Hindlimb muscle (tissue), 1 donor: Measurements from ENCODE around the gene DGAT2L6. TPM values are rescaled to one million over a fixed set of nuclear protein-coding genes. Genes with fewer than 3 reads are reported as not detected.

Source experiments
- DNase-seq: peaks from one replicate; pipeline ENCODE4 v3.0.0-alpha.2; 2013
- polyA plus RNA-seq: library from polyadenylated mRNA; unstranded; fragments of 120-200 nt; gene quantifications from one replicate; pipeline ENCODE4 v1.2.1, GENCODE V29; 2013; ENCODE audit not compliant: insufficient read length

The DGAT2L6 gene, protein sequence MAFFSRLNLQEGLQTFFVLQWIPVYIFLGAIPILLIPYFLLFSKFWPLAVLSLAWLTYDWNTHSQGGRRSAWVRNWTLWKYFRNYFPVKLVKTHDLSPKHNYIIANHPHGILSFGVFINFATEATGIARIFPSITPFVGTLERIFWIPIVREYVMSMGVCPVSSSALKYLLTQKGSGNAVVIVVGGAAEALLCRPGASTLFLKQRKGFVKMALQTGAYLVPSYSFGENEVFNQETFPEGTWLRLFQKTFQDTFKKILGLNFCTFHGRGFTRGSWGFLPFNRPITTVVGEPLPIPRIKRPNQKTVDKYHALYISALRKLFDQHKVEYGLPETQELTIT
- polyA plus RNA-seq = not detected

DNA sequence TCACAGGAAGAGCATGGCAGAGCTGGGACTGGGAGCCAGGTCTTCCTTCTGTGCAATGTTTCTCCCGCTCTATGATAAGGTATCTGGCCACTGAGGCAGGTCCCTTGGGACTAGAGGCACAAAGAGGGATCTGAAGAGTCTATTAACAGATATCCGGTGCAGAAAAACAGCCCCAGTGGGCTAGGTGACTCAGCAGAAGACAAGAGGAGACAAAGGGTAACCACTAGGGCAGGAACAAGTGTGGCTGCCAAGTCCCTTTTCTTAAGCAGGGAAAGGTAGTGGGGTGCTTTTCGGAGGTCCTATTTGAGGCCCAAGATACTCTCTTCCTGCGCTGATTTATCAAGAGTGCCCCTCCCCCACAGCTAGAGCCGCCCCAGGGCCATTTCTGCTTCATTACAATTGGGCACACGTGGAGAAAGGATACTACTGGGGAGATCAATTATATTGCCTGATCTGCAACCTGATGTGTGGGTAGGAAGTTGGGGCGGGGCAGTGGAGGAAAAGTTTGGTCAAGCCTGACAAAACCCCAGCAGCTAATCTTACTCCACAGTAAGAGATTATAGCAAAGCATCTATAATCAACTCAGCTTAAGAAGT lies at the start of gene DGAT2L6:
Gene DGAT2L6 (plus strand): TSS at position 546 of the 596 bp plus-strand sequence. CDS start 100 bp downstream, outside the sequence.
- DNase-seq = no peak

DNA sequence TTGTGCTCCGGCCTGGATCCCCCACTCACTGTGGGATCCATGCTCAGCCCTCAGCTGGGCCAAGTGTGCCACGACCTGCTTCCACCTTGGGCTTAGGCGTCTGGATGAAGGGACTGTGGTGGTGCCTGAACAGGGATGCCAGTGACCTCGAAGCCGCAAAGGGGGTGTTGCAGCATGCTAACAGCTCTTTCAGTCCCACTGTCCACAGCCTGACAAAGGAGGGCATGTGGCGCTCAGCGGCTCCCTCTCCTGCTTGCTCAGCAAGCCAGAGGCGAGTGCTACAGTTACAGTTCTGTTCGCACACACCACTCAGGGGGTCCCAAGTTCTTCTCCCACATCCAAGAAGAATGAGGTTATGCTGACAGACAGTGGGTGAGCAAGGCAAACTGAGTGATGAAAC lies 49.2 kb upstream of the DGAT2L6 start:
- DNase-seq = no peak

DNA sequence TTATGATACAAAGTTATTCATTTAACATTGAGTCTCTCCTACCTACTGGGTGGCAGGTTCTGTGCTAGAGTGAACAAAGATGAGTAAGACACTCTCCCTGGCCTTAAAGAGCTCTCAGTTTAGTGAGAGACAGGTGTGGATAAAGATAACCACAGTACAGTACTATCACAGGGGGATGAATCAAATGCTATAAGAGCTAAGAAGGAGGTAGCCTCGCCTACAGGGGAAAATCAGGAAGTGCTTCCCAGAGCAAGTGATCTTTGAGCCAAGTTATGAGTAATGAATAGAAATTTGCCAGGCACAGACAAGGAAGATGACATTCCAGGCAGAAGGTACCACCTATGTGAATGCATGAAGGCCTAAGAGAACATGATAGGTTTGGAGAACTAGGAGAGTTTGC lies 47.5 kb upstream of the DGAT2L6 start:
- no peak for DNase-seq

DNA sequence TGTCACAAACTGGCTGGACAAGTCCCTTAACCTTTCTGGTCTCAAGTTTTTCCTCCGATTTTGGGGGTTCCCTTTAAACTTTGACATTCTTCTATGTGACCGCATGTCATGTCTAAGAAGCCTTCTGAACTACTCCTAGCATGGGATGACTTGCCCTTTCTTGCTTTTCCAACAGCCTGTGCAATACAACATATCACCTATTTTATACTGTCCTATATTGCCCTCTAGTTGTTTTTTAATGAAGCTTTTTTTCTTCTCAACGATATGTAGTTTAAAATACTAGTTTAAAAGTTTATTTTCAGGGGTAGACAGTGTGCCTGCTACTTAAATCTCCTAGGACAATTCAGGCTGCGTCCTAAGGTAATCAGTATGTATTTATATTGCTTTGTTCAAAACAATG lies 45.1 kb upstream of the DGAT2L6 start:
- DNase-seq = no peak

DNA sequence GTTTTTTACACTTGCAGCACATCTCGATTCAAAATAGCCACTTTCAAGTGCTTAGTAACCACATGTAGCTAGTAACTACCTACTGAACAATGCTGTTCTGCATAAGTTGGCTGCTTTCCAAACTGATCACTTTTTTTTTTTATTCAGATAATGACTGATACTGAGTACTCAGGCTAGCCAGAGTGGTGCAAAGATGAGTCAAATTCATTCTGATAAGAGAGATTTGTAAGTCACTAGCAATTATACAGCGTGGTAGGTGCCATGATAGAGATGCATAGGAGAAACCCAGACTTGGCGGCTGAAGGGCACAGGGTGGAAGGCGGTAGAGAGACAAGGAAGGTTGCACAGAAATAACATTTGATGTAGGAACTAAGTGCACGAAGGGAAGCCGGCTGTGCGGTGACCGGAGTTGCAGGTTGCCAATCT lies 44.4 kb upstream of the DGAT2L6 start:
- no peak for DNase-seq

DNA sequence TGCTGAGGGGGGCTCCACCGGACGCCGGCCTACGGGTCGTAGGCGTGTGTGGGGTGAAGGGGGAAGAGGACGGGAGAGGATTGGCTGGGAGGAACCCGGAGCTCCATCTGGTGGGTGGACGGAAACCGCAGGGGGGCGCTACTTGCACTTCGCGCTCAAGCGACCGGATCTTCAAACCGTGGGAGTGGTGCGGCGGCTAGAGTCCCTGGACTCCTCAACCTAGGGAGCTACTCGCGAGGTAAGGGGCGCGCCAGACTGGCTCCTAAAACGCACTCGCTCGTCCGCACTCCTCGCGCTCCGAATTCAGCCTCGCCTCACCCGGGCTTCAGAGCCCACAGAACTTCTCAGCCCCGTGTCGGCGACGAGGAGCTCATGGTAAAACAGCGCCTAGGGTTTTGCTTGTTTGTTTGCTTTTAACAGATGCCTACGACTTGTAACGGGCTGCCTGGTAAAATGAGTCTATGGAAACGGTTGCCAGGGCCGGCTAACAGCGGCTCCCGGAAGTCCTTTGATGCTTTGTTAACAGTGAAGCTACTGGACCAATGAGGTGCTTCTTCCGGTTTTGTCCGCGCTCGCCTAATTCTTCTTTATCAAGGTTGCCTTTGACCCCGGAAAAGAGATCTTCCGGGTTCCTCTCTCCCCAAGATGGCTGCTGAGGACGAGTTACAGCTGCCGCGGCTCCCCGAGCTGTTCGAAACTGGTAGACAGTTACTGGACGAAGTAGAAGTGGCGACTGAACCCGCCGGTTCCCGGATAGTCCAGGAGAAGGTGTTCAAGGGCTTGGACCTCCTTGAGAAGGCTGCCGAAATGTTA lies 43.8 kb upstream of the DGAT2L6 start, which contains the start of gene IGBP1:
Gene IGBP1 (plus strand): TSS at position 145 of the 813 bp plus-strand sequence. CDS start 501 bp downstream, at position 646.
- peak; percentile 74 for DNase-seq

DNA sequence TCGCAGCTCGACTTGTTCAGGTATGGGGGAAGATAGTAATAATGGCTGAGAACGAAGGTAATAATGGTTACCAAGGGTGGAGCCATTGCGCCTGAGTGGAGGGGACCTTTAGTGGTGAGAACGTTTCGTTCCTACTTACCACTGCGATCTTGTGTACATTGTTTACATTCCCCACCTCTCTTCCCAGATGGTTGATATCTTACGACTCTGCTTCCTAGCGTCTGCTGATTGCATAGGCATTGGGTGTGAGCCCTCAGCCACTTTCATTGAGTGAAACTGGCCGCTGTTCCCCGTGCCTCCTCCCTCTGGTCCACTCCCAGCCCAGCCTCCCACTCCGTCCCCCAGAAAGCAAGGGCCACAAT lies 43.2 kb upstream of the DGAT2L6 start:
- DNase-seq = no peak

DNA sequence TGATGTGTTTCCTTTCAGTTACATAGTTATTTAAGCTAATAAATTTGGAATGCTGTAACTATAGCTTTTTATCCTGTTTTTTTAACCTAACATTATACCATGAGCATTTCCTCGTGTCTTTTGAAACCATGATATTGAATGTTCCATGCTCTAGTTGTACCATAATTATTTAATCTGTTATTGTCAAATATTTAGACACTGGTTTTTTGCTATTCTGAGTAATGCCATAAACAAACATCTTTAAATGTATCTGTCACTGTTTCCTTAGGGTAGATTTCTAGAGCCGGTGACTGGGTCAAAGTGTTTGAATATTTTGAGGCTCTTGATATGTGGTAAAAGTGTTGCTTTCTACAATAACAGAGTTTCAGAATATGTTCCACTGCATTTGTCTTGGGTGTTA lies 38.7 kb upstream of the DGAT2L6 start:
- DNase-seq = no peak

DNA sequence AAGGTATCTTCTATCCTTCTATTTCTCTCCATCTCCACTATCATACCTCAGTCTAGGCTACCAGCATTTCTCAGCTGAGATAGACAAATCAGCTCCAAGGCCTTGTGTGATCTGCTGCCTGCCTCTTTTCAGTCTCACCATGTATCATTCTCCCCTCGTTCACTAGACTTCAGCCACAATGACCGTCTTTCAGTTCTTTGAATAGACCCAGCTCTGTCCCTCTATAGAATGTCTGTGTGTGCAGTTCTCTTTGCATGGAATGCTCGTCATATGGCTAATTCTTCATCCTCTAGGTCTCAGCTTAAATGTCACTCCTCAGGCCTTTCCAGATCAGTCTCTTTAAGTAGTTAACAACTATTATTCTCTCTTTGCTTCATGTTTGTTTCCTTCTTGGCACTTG lies 37.5 kb upstream of the DGAT2L6 start:
- no peak for DNase-seq

DNA sequence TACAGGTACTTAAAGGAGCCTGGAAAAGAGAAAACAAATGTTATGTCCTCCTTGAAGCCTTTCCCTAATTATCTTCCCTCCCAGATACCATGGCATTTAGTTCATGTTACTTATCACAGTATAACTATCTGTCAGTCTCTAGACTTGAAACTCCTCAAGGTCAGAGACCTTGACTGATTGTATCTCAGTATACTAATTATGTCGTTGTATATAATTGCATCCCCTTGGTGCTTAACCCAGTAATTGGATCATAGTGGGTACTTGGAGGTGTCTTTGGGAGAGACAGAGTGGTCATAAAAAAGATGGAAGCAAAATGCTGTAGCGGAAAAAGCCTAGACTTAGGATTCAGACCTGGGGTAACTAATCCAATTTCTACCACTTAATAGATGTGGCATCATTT lies 35.9 kb upstream of the DGAT2L6 start:
- no peak for DNase-seq

DNA sequence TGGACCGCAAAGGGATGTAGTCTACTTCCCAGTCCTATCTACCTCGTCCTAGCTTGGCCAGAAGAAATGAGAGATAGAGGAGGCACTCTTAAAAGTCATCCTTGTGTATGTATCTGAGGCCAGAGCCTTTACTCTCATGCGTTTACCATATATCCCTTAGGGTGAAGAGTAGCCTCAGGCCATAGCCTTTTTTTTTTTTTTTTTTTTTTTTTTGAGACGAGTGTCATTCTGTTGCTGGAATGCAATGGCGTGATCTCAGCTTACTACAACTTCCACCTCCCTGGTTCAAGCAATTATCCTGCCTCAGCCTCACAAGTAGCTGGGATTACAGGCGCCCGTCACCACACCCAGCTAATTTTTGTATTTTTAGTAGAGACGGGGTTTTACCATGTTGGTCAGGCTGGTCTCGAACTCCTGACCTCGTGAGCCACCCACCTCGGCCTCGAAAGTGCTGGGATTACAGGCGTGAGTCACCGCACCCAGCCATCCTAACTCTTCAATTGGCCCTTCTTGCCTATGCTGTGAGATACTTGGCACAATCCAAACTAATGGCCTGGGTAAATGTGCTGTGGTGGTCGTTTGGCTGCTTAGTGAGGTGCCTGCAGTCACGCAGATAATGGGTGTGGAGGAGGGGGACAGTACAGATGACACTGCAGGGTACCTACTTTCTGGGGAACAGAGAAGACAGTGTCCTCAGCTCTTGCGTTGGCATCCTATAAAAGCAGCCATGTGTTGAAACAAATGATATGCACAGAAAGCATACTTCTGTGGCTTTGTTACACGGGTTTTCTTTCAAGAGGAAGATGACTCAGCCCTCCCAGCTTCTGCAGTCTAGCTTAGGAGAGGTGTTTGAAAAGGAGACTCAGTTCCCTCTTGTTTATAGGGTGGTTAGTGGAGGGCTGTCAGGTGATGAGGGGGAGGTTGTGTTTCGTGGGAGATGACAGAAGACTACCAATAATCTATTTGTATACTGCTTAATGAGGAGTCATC lies 10.4 kb upstream of the DGAT2L6 start:
- DNase-seq = no peak

DNA sequence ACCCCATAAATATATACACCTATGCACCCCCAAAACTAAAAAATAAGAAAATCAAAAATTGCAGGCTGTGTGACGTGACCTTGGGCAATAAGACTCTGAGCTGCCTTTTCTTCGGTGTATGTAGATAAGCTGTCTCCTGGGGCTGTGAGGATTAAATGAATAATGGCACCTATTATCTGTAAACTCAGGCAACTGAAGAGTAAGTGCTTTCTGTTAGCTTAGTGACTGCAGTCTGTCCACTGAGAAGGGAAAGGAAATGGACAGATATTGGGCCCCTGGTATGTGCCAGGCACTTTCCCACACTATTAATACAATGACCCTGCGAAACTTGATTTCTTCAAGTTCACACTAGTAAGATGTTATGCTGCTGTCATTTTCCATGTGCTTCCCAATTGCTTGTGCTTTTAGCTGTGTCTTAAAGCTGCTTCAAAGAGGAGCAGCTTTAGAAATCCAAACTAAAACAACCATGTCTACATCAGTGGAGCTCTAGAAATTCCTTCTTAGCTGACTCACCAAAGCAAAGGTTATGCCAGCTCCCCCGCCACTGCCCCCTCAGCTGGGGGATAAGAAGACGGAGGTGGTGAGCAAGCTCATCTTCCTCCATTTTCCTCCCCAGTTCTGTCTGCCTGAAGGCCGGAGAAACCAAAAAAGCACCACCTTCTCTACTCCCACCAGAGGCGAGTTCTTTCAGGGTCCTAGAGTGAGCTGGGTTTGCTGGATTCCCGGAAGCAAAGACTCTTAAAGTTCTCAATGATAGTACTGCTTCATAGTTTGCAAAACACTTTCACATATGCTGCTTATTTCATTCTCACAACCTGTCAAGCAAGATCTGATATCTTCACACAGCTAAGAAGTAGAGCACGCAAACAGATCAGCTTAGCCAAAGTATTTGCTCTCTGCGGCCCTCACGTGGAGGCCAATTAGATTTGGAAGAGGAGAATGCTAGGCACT lies 8.8 kb upstream of the DGAT2L6 start:
- DNase-seq = peak; percentile 19

DNA sequence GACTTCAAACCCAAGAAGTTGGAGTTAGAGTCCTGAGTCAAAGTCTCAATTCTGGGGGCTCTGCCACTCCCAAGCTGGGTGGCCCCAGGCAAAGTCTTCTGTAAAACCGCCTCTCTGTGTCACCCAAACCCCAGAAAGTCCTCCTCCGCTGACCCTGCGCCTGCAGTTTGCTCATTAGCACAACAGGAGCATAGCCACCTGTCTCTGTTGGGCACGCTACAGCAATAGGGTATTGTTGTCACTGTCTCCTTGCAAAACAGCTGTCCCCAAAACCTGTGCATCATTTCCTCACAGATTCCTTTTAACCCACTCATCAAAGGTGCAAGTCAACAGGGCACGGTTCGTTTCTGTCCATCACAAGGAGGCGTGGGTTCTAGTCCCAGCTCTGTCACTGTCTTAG lies 8.0 kb upstream of the DGAT2L6 start:
- DNase-seq = no peak

DNA sequence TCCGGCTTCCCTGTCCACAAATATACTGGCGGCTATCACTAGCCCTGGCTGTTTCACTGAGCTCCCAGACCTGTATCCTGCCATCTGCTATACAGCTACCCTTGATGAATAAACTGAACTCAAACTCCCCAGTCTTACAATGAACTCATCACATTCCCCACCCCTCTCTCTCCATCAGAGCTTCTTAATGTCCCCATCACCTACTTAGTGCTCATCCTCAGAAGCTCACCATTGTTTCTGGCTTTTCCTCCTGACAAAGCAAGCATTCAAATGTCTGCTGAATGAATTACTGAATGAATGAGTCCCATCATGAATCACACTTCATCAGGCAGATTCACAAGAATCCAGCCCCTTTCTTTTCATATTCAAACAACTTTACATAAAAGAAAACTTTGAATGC lies 5.7 kb upstream of the DGAT2L6 start:
- DNase-seq = no peak

DNA sequence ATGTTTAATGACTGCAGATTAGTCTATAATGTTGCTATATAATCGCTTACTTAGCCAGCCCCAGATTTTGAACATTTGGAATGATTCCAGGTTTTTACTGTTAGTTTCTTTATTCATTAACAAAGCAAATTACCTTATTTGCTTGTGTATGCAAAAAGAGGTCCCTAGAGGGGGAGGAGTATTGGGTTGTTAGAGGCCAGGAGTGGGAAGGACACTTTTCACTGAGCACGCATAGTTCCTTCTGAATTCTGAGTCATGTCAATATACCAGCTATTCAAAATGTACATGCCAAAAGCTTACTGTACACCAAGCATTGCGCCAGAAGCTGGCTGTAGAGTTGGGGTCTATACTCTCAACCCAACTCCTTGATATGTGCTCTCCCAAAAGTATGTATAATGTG lies 5.1 kb upstream of the DGAT2L6 start:
- no peak for DNase-seq

DNA sequence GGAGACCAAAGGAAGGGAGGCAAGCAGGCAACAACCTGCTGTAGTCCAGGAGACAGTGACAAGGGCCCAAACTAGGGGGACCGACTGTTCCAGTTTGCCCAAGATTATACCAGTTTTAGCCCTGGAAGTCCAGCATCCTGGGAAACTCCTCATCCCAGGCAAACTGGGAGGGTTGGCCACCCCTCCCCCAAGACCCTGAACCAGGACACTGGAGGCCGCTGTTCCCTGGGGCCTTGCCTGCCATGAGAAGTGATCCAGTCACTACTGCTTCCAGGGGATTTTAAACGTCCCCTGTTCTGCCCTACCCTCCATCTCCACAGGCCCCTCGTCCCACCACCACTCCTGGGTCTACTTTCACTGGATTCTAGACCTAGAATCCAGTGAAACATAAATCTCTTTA lies 4.3 kb upstream of the DGAT2L6 start:
- DNase-seq = no peak

DNA sequence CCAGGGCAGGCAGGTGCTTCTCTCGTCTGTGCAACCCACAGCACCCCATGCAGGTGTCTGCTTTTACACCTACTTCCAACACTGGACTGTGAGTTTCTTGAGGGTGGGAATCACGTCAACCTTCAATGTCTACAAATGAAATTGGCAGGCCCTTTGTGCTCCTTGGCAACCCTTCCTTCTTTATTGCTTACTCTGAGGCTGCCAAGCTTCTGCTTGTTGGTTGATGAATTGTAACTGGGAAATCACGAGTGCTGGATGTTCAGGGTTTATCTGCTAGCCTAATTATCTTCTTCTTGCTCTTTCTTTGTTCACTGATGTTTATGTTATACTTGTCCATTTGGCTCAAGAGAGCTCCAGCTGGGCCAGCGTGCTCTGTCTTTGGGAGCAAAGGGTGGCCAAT lies 2.5 kb upstream of the DGAT2L6 start:
- DNase-seq = no peak

DNA sequence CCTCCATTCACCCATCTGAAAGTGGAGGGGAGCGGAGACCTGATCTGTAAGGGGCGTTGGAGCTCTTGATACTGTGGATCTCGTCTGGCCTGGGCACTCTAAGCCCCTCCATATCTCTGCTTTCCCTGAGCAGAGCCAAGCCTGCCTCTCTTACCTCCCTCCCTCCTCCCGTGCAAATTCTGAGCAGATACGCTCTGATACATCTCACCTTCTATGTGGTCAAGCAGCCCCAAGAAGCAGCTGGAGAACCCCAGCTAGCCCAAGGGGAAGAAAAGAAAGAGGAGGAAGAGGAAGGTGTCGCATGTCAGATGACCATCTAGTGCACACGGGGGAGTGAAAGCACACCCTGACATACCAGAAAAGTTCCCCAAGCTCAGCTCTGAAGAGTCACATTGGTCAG lies 1.9 kb upstream of the DGAT2L6 start:
- no peak for DNase-seq

DNA sequence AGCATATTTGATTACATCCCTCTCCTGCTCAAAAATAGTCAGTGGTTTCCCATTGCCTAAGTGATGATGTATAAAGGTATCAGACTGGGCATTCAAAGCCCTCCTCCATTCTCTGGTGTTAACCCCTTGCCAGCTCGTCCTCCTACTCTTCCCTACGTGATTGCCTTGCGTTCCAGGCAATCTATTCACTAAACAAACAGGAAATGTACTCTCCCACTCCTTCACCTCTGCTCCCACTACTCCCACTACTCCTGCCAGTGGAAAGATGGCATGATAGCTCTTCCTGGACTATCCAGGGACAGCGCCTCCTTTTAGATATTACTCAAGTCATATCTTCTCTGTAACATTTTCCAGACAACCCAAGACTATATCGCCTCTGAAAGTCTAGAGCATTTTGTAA lies 5.8 kb downstream of the DGAT2L6 start:
- DNase-seq = no peak

DNA sequence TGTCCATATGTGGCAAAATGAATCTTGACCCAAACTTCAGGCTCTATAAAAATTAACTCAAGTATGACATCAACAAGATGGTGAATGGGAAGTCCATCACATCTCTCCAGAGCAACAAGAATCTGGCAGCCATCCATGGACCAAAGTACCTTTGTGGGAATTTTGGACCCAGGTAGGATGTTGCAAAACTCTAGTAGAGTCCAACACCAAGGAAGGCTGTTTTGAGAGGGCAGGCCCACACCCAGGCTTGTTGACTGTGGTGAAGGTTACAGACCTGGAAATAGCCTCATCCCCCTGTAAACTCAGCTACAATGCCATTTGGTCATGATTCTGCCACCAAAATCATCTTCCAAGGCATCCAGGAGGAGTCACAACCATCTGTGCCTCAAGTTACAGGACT lies 12.9 kb downstream of the DGAT2L6 start:
- DNase-seq = no peak
